ENCODE results near the gene SLC25A33. TPM values are rescaled to one million over a fixed set of nuclear protein-coding genes. Genes with fewer than 3 reads are reported as not detected.

Gene SLC25A33
- polyA plus RNA-seq, 4 donors, result 2.7 to 6.3 (median 4.2) TPM

- H3K4me1 ChIP-seq (ENCODE audit: control insufficient read depth in 3 of 3, insufficient read depth in 2 of 3, low read depth in 1 of 3, low read length in 2 of 3), result peaks cover 0 to 13% (median 4%) of the 10 kb centered on the region in 3 donors
- H3K4me3 ChIP-seq (ENCODE audit: low read depth in 1 of 3, low read length in 3 of 3), result no peak overlapping the region
- FAIRE-seq (no peak), DNase-seq (no peak)
- H3K9me3 ChIP-seq (ENCODE audit: control insufficient read depth in 2 of 2, insufficient read depth in 1 of 2, low read depth in 1 of 2, low read length in 1 of 2), result no peaks in the 10 kb centered on the region
- WGBS, 3 donors, result 90 to 91% (median 91%) methylated on average over 14 of the region's 14 CpGs
- H3K36me3 ChIP-seq (ENCODE audit: control insufficient read depth in 3 of 3, insufficient read depth in 2 of 3, low read depth in 1 of 3, low read length in 3 of 3), result peaks cover 0 to 68% (median 3%) of the 10 kb centered on the region in 3 donors
- no peak overlapping the region for H3K27ac ChIP-seq (ENCODE audit: low read depth in 1 of 3, low read length in 2 of 3)
- no peaks in the 10 kb centered on the region for H3K27me3 ChIP-seq (ENCODE audit: control insufficient read depth in 3 of 3, insufficient read depth in 3 of 3, low read length in 3 of 3)
Measured at GRCh38 chr1:9597361-9598315, 58.4 kb downstream of the SLC25A33 start.

- DNase-seq, result no peak
- no peak for FAIRE-seq
- WGBS, 3 donors, result 91 to 95% (median 93%) methylated on average over 18 of the region's 18 CpGs
- Histone ChIP-seq H3K4me3 (ENCODE audit: low read depth in 1 of 3, low read length in 3 of 3) (no peak overlapping the region), H3K36me3 (ENCODE audit: control insufficient read depth in 3 of 3, insufficient read depth in 2 of 3, low read depth in 1 of 3, low read length in 3 of 3) (peaks cover 0 to 75% (median 3%) of the 10 kb centered on the region in 3 donors), H3K9me3 (ENCODE audit: control insufficient read depth in 2 of 2, insufficient read depth in 1 of 2, low read depth in 1 of 2, low read length in 1 of 2) (no peaks in the 10 kb centered on the region), H3K27ac (ENCODE audit: low read depth in 1 of 3, low read length in 2 of 3) (no peak overlapping the region), H3K4me1 (ENCODE audit: control insufficient read depth in 3 of 3, insufficient read depth in 2 of 3, low read depth in 1 of 3, low read length in 2 of 3) (peaks cover 0 to 7% (median 0%) of the 10 kb centered on the region in 3 donors), H3K27me3 (ENCODE audit: control insufficient read depth in 3 of 3, insufficient read depth in 3 of 3, low read length in 3 of 3) (no peaks in the 10 kb centered on the region)
Measured at GRCh38 chr1:9598316-9598700, 59.0 kb downstream of the SLC25A33 start.

DNA sequence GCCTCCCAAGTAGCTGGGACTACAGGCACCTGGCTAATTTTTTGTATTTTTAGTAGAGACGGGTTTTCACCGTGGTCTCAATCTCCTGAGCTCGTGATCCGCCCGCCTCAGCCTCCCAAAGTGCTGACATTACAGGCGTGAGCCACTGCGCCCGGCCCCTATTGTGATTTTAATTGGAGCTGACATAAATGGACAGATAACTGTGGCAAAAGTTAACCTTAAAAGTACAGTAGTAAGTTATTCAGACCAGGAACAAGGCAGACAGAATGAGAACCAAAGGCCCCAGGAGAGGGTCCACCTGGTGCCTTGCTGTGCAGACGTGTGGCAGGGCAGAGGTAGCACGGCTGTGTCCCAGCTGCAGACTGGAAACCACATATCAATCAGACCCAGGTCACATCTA is 60.5 kb downstream of the SLC25A33 start:
- H3K27me3 ChIP-seq (ENCODE audit: control insufficient read depth in 3 of 3, insufficient read depth in 3 of 3, low read length in 3 of 3), result no peaks in the 10 kb centered on the region
- peaks cover 0 to 88% (median 6%) of the 10 kb centered on the region in 3 donors for H3K36me3 ChIP-seq (ENCODE audit: control insufficient read depth in 3 of 3, insufficient read depth in 2 of 3, low read depth in 1 of 3, low read length in 3 of 3)
- WGBS, 3 donors, result 92 to 96% (median 94%) methylated on average over 10 of the region's 10 CpGs
- H3K4me3 ChIP-seq (ENCODE audit: low read depth in 1 of 3, low read length in 3 of 3), result no peak overlapping the region
- no peak overlapping the region for H3K27ac ChIP-seq (ENCODE audit: low read depth in 1 of 3, low read length in 2 of 3)
- no peaks in the 10 kb centered on the region for H3K4me1 ChIP-seq (ENCODE audit: control insufficient read depth in 3 of 3, insufficient read depth in 2 of 3, low read depth in 1 of 3, low read length in 2 of 3)
- no peaks in the 10 kb centered on the region for H3K9me3 ChIP-seq (ENCODE audit: control insufficient read depth in 2 of 2, insufficient read depth in 1 of 2, low read depth in 1 of 2, low read length in 1 of 2)
- DNase-seq (no peak), FAIRE-seq (no peak)

GRCh38 chr1:9600861-9601834 is 61.9 kb downstream of the SLC25A33 start:
- H3K27ac ChIP-seq (ENCODE audit: low read depth in 1 of 3, low read length in 2 of 3), result no peak overlapping the region
- no peak overlapping the region for H3K4me3 ChIP-seq (ENCODE audit: low read depth in 1 of 3, low read length in 3 of 3)
- 92 to 96% (median 95%) methylated on average over 33 to 39 of the region's 39 CpGs for WGBS, 3 donors
- DNase-seq (no peak), FAIRE-seq (no peak)
- H3K9me3 ChIP-seq (ENCODE audit: control insufficient read depth in 2 of 2, insufficient read depth in 1 of 2, low read depth in 1 of 2, low read length in 1 of 2), result no peaks in the 10 kb centered on the region
- no peaks in the 10 kb centered on the region for H3K27me3 ChIP-seq (ENCODE audit: control insufficient read depth in 3 of 3, insufficient read depth in 3 of 3, low read length in 3 of 3)
- peaks cover 0 to 95% (median 6%) of the 10 kb centered on the region in 3 donors for H3K36me3 ChIP-seq (ENCODE audit: control insufficient read depth in 3 of 3, insufficient read depth in 2 of 3, low read depth in 1 of 3, low read length in 3 of 3)
- H3K4me1 ChIP-seq (ENCODE audit: control insufficient read depth in 3 of 3, insufficient read depth in 2 of 3, low read depth in 1 of 3, low read length in 2 of 3), result no peaks in the 10 kb centered on the region

DNA sequence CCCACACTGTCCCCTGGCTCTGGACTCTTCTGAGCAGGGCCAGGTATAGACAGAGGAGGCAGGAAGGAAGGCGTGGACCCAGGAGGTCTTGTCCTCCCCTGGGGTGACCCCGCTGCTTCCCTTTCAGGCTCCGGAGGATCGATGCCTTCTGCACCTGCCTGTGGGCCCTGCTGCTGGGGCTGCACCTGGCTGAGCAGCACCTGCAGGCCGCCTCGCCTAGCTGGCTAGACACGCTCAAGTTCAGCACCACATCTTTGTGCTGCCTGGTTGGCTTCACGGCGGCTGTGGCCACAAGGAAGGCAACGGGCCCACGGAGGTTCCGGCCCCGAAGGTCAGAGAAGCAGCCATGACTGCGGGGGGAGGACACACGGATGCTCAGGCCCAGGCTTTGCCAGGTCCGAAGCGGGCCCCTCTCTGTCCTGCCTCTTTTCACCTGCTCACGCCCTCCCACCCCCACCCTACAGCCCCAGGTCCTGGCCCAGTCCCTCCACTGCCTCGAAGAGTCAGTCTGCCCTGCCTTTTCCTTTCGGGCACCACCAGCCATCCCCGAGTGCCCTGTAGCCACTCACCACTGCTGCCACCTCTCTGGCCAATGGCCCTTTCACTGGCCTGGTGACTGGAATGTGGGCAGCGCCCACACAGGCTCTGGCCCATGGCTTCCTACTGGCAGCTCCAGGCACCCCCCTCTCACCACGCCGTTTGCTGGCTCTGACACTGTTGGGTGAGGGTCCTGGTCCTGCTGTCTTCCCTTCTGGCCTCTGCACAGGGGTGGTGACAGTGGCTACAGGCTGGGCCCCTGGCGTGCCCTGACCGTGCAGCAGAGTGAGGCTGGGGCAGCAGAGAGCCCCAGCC is 62.9 kb downstream of the SLC25A33 start:
- WGBS, 3 donors, result 92 to 95% (median 93%) methylated on average over 25 to 26 of the region's 26 CpGs
- Histone ChIP-seq H3K36me3 (ENCODE audit: control insufficient read depth in 3 of 3, insufficient read depth in 2 of 3, low read depth in 1 of 3, low read length in 3 of 3) (peaks cover 0 to 97% (median 6%) of the 10 kb centered on the region in 3 donors), H3K9me3 (ENCODE audit: control insufficient read depth in 2 of 2, insufficient read depth in 1 of 2, low read depth in 1 of 2, low read length in 1 of 2) (no peaks in the 10 kb centered on the region), H3K4me3 (ENCODE audit: low read depth in 1 of 3, low read length in 3 of 3) (no peak overlapping the region), H3K4me1 (ENCODE audit: control insufficient read depth in 3 of 3, insufficient read depth in 2 of 3, low read depth in 1 of 3, low read length in 2 of 3) (no peaks in the 10 kb centered on the region), H3K27me3 (ENCODE audit: control insufficient read depth in 3 of 3, insufficient read depth in 3 of 3, low read length in 3 of 3) (no peaks in the 10 kb centered on the region), H3K27ac (ENCODE audit: low read depth in 1 of 3, low read length in 2 of 3) (no peak overlapping the region)
- DNase-seq (no peak), FAIRE-seq (no peak)

GRCh38 chr1:9602794-9603167 is 63.5 kb downstream of the SLC25A33 start:
- no peaks in the 10 kb centered on the region for H3K4me1 ChIP-seq (ENCODE audit: control insufficient read depth in 3 of 3, insufficient read depth in 2 of 3, low read depth in 1 of 3, low read length in 2 of 3)
- WGBS, 3 donors, result 93 to 96% (median 94%) methylated on average over 9 of the region's 9 CpGs
- FAIRE-seq, result no peak
- no peak overlapping the region for H3K4me3 ChIP-seq (ENCODE audit: low read depth in 1 of 3, low read length in 3 of 3)
- H3K27me3 ChIP-seq (ENCODE audit: control insufficient read depth in 3 of 3, insufficient read depth in 3 of 3, low read length in 3 of 3), result no peaks in the 10 kb centered on the region
- peaks cover 4 to 97% (median 5%) of the 10 kb centered on the region in 3 donors for H3K36me3 ChIP-seq (ENCODE audit: control insufficient read depth in 3 of 3, insufficient read depth in 2 of 3, low read depth in 1 of 3, low read length in 3 of 3)
- H3K27ac ChIP-seq (ENCODE audit: low read depth in 1 of 3, low read length in 2 of 3), result no peak overlapping the region
- DNase-seq, result no peak
- no peaks in the 10 kb centered on the region for H3K9me3 ChIP-seq (ENCODE audit: control insufficient read depth in 2 of 2, insufficient read depth in 1 of 2, low read depth in 1 of 2, low read length in 1 of 2)

DNA sequence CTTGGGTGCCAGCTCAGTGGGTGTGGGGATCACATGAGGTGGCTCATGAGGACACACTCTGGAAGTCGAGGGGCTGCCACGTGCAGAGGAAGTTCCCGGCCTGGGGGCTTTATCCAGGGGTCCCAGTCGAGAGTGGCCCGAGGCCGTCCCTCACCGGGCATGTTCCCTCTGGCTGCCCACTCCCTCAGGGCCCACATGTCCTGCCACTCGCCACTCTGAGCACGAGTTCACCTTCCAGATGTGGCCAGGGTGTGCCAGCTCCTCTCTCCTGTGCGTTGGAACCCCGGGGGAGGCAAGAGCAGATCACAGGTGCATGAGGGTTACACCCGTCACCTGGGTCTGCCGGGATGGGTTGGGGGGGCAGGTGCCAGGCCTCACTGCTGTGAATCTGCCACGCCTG is 64.0 kb downstream of the SLC25A33 start:
- no peak overlapping the region for H3K4me3 ChIP-seq (ENCODE audit: low read depth in 1 of 3, low read length in 3 of 3)
- 87 to 94% (median 93%) methylated on average over 14 of the region's 14 CpGs for WGBS, 3 donors
- H3K27ac ChIP-seq (ENCODE audit: low read depth in 1 of 3, low read length in 2 of 3), result no peak overlapping the region
- peaks cover 3 to 97% (median 5%) of the 10 kb centered on the region in 3 donors for H3K36me3 ChIP-seq (ENCODE audit: control insufficient read depth in 3 of 3, insufficient read depth in 2 of 3, low read depth in 1 of 3, low read length in 3 of 3)
- DNase-seq, result no peak
- H3K9me3 ChIP-seq (ENCODE audit: control insufficient read depth in 2 of 2, insufficient read depth in 1 of 2, low read depth in 1 of 2, low read length in 1 of 2), result no peaks in the 10 kb centered on the region
- FAIRE-seq, result no peak
- H3K4me1 ChIP-seq (ENCODE audit: control insufficient read depth in 3 of 3, insufficient read depth in 2 of 3, low read depth in 1 of 3, low read length in 2 of 3), result no peaks in the 10 kb centered on the region
- H3K27me3 ChIP-seq (ENCODE audit: control insufficient read depth in 3 of 3, insufficient read depth in 3 of 3, low read length in 3 of 3), result no peaks in the 10 kb centered on the region
